ENCODE results near the gene AADACL3.

DNA sequence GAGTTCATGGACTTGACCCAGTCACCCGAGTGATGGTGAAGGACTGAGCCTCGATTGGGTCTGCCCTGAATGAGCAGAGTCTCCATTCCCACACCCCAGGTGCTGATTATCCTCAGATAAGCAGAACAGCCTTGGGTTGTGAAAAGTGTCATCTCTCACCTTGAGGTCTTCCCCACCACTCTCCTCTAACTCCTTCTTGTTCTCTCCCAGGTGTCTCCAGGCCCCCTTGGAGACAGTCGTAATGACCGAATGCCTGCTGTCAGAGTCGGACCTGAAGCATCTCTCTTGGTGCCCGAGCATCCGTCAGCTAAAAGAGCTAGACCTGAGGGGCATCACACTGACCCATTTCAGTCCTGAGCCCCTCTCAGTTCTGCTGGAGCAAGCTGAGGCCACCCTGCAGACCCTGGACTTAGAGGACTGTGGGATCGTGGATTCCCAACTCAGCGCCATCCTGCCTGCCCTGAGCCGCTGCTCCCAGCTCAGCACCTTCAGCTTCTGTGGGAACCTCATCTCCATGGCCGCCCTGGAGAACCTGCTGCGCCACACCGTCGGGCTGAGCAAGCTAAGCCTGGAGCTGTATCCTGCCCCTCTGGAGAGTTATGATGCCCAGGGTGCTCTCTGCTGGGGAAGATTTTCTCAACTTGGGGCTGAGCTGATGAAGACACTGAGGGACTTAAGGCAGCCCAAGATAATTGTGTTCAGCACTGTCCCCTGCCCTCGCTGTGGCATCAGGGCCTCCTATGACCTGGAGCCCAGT is 61.1 kb downstream of the AADACL3 start:
- TF ChIP-seq POLR2A (conservative IDR thresholded peaks at IDR 0.05), result no peak
- no peak for TF ChIP-seq RCOR1 (IDR thresholded peaks at IDR 0.05; ENCODE audit: borderline replicate concordance in 1 of 2, low read depth in 2 of 2, low read length in 2 of 2)
- no peak for TF ChIP-seq KAT7 (CRISPR knock-in tag; IDR thresholded peaks at IDR 0.05; ENCODE audit: borderline replicate concordance)
- no peak for TF ChIP-seq UBTF (IDR thresholded peaks at IDR 0.05; ENCODE audit: borderline replicate concordance in 1 of 2, low read depth in 2 of 2, low read length in 2 of 2)
- no peak for TF ChIP-seq CBFA2T2 (conservative IDR thresholded peaks at IDR 0.05)
- no peak for TF ChIP-seq CREBBP (IDR thresholded peaks at IDR 0.05; ENCODE audit: low read depth, low read length)
- no peak for TF ChIP-seq LEF1 (IDR thresholded peaks at IDR 0.05)
- TF ChIP-seq NRF1 (conservative IDR thresholded peaks at IDR 0.05 in 1 of 2, IDR thresholded peaks at IDR 0.05 in 1 of 2), result no peak
- TF ChIP-seq RBFOX2 (IDR thresholded peaks at IDR 0.05; ENCODE audit: low read depth, low read length), result no peak
- no peak for TF ChIP-seq CREM (IDR thresholded peaks at IDR 0.05; ENCODE audit: low read depth)
- no peak for TF ChIP-seq AFF1 (IDR thresholded peaks at IDR 0.05; ENCODE audit: low read depth in 1 of 2, partially characterized antibody in 2 of 2)
